HEK293T (cell line): ENCODE data around the gene RAB28.

Source experiments
- ARNT ChIP-seq: fragments of 450-650 bp; IDR thresholded peaks from 2 replicates; pipeline ENCODE4 v1.6.1; 2017; ENCODE audit warnings: mild to moderate bottlenecking
- BHLHE40 ChIP-seq: fragments of 450-650 bp; IDR thresholded peaks from 2 replicates; pipeline ENCODE4 v1.6.1; 2016; ENCODE audit warnings: mild to moderate bottlenecking, moderate library complexity, borderline replicate concordance
- ELF4 ChIP-seq: fragments of 450-650 bp; IDR thresholded peaks from 2 replicates; pipeline ENCODE4 v1.6.1; 2017; ENCODE audit warnings: antibody characterized with exemption
- FOXA1 ChIP-seq: fragments of 450-650 bp; IDR thresholded peaks from 2 replicates; pipeline ENCODE4 v1.6.1; 2016; ENCODE audit warnings: mild to moderate bottlenecking
- FOXK2 ChIP-seq: fragments of 450-650 bp; IDR thresholded peaks from 2 replicates; pipeline ENCODE4 v1.6.1; 2016; ENCODE audit warnings: mild to moderate bottlenecking
- FOXM1 ChIP-seq: fragments of 450-650 bp; IDR thresholded peaks from 2 replicates; pipeline ENCODE4 v1.6.1; 2017; ENCODE audit warnings: mild to moderate bottlenecking, borderline replicate concordance
- HDGF ChIP-seq: fragments of 450-650 bp; IDR thresholded peaks from 2 replicates; pipeline ENCODE4 v1.6.1; 2017; ENCODE audit warnings: antibody characterized with exemption, borderline replicate concordance
- LEF1 ChIP-seq: fragments of 450-650 bp; IDR thresholded peaks from 2 replicates; pipeline ENCODE4 v1.6.1; 2017; ENCODE audit warnings: mild to moderate bottlenecking, borderline replicate concordance
- NFRKB ChIP-seq: fragments of 450-650 bp; IDR thresholded peaks from 2 replicates; pipeline ENCODE4 v1.6.1; 2016; ENCODE audit warnings: mild to moderate bottlenecking, moderate library complexity
- PKNOX1 ChIP-seq: fragments of 450-650 bp; IDR thresholded peaks from 2 replicates; pipeline ENCODE4 v1.6.1; 2016
- SP1 ChIP-seq: fragments of 450-650 bp; IDR thresholded peaks from 2 replicates; pipeline ENCODE4 v1.6.1; 2017
- SUZ12 ChIP-seq: fragments of 450-650 bp; IDR thresholded peaks from 2 replicates; pipeline ENCODE4 v1.6.1; 2016; ENCODE audit warnings: mild to moderate bottlenecking
- TARDBP ChIP-seq: fragments of 450-650 bp; IDR thresholded peaks from 2 replicates; pipeline ENCODE4 v1.6.1; 2016
- ZNF384 ChIP-seq: fragments of 450-650 bp; IDR thresholded peaks from 2 replicates; pipeline ENCODE4 v1.6.1; 2016

- TF ChIP-seq LEF1 = no peak
- no peak for TF ChIP-seq SP1
- TF ChIP-seq BHLHE40 = no peak
- no peak for TF ChIP-seq HDGF
- TF ChIP-seq FOXA1 = no peak
- TF ChIP-seq ELF4 = no peak
- no peak for TF ChIP-seq SUZ12
- TF ChIP-seq ZNF384 = no peak
- no peak for TF ChIP-seq FOXM1
- TF ChIP-seq NFRKB = no peak
- no peak for TF ChIP-seq PKNOX1
- TF ChIP-seq TARDBP = no peak
- no peak for TF ChIP-seq FOXK2
- TF ChIP-seq ARNT = no peak
Observed at GRCh38 chr4:13484749-13485221, 645 bp upstream of the RAB28 start.
